GM12878 (cell line): ENCODE data around the gene TSPEAR. TPM values are rescaled to one million over a fixed set of nuclear protein-coding genes. Genes with fewer than 3 reads are reported as not detected.

Experiments
- ATAC-seq: fragments of 200-7000 bp; cut with Tn5 transposase; 3 replicates; pipeline ENCODE4 v1.9.1; 2020; ENCODE audit warnings: mild to moderate bottlenecking, moderate library complexity
- BruUV-seq: library from RNA; stranded (reverse); fragments of 400-500 nt; replicated peaks from 2 replicates; lab custom pipeline; 2021; lab: Mats Ljungman, UMichigan
- CTCF ChIA-PET: fragments of 300-600 bp; sonication (Branson Sonifier 250); formaldehyde crosslinking; extraction: SDS; loops from one replicate; lab custom pipeline; 2021; ENCODE audit warnings: inconsistent platforms; lab: Yijun Ruan, JAX
- POLR2A ChIA-PET: fragments of 350-600 bp; formaldehyde crosslinking; extraction: SDS; loops from one replicate; lab custom pipeline; 2021; ENCODE audit warnings: inconsistent platforms; lab: Charles Lee
- RAD21 ChIA-PET: fragments of 300-600 bp; sonication (Branson Sonifier 250); formaldehyde crosslinking; loops from one replicate; lab custom pipeline; 2023; ENCODE audit warnings: antibody characterized with exemption; ENCODE audit not compliant: unreplicated experiment; lab: Charles Lee
- SMC1A ChIA-PET: fragments of 300-600 bp; sonication (Branson Sonifier 250); formaldehyde crosslinking; loops from one replicate; lab custom pipeline; 2023; ENCODE audit not compliant: unreplicated experiment, uncharacterized antibody; lab: Charles Lee
- DNase-seq: peaks from one replicate; pipeline ENCODE4 v3.0.0-alpha.2; 2011; ENCODE audit warnings: low read depth, low spot score
- FAIRE-seq: peaks from 3 replicates; lab custom pipeline; 2011; peaks lifted over from hg19 to GRCh38; lab: Jason Lieb, UNC
- H2AFZ ChIP-seq: 2 replicates; pipeline ENCODE4 v1.6.0; 2011; ENCODE audit warnings: low read depth, low read length, control low read depth; ENCODE audit not compliant: control insufficient read depth
- H3K27ac ChIP-seq: 2 replicates; pipeline ENCODE4 v1.5.1; 2011; ENCODE audit warnings: control low read depth; ENCODE audit not compliant: control insufficient read depth, insufficient read depth
- H3K27me3 ChIP-seq, 2 experiments: replicated peaks in 1 of 2; 2 replicates each; pipeline versions ENCODE4 v1.6.0 to v1.6.1; 2011; ENCODE audit warnings: low read length in 1 of 2; ENCODE audit not compliant: control insufficient read depth in 2 of 2, insufficient read depth in 2 of 2
- H3K36me3 ChIP-seq, 2 experiments: 2 replicates each; pipeline ENCODE4 v1.5.1; 2011; ENCODE audit warnings: low read length in 1 of 2; ENCODE audit not compliant: control insufficient read depth in 2 of 2, insufficient read depth in 2 of 2
- H3K4me1 ChIP-seq: 2 replicates; pipeline ENCODE4 v1.6.1; 2011; ENCODE audit warnings: mild to moderate bottlenecking, low read length, moderate library complexity, mixed read lengths; ENCODE audit not compliant: control insufficient read depth, insufficient read depth
- H3K4me2 ChIP-seq: 2 replicates; pipeline ENCODE4 v1.6.0; 2011; ENCODE audit warnings: control low read depth; ENCODE audit not compliant: control insufficient read depth, insufficient read depth
- H3K4me3 ChIP-seq: fragments of 200-600 bp; sonication (generic); 2 replicates; pipeline ENCODE4 v1.5.1; 2016
- H3K79me2 ChIP-seq: 2 replicates; pipeline ENCODE4 v1.6.0; 2011; ENCODE audit warnings: low read length; ENCODE audit not compliant: control insufficient read depth, insufficient read depth
- H3K9ac ChIP-seq: 2 replicates; pipeline ENCODE4 v1.8.0; 2011; ENCODE audit warnings: low read length, control low read depth, mixed read lengths; ENCODE audit not compliant: control insufficient read depth, insufficient read depth
- H3K9me3 ChIP-seq: replicated peaks from 3 replicates; pipeline ENCODE4 v1.5.1; 2011; ENCODE audit warnings: mild to moderate bottlenecking, low read length; ENCODE audit not compliant: control insufficient read depth, insufficient read depth
- H4K20me1 ChIP-seq: 2 replicates; pipeline ENCODE4 v1.6.0; 2011; ENCODE audit not compliant: control insufficient read depth, insufficient read depth
- KLF5 ChIP-seq: fragments of 450-650 bp; IDR thresholded peaks from 2 replicates; pipeline ENCODE4 v1.6.1; 2014; ENCODE audit warnings: mild to moderate bottlenecking; ENCODE audit not compliant: partially characterized antibody
- MEF2A ChIP-seq: IDR thresholded peaks from 2 replicates; pipeline ENCODE4 v1.6.1; 2011; ENCODE audit warnings: low read depth, mild to moderate bottlenecking, low read length, moderate library complexity; ENCODE audit not compliant: insufficient read depth
- MEF2B ChIP-seq: fragments of 450-650 bp; IDR thresholded peaks from 2 replicates; pipeline ENCODE4 v1.6.1; 2018; ENCODE audit warnings: mild to moderate bottlenecking, moderate library complexity; ENCODE audit not compliant: partially characterized antibody, poor library complexity, severe bottlenecking
- MXI1 ChIP-seq: fragments of 150-350 bp; IDR thresholded peaks from 2 replicates; pipeline ENCODE4 v1.6.1; 2011; ENCODE audit warnings: low read depth, mild to moderate bottlenecking, inconsistent platforms, low read length, improper control_type of control experiment
- NBN ChIP-seq: fragments of 450-650 bp; IDR thresholded peaks from 2 replicates; pipeline ENCODE4 v1.6.1; 2016
- SMC3 ChIP-seq: IDR thresholded peaks from 2 replicates; pipeline ENCODE4 v1.6.1; 2011; ENCODE audit warnings: low read length, improper control_type of control experiment, borderline replicate concordance
- SREBF2 ChIP-seq: IDR thresholded peaks from 2 replicates; pipeline ENCODE4 v1.6.1; 2012; ENCODE audit warnings: mild to moderate bottlenecking, low read length
- SUZ12 ChIP-seq: fragments of 200-600 bp; sonication (generic); IDR thresholded peaks from one replicate; pipeline ENCODE4 v1.6.1; 2018; ENCODE audit warnings: antibody characterized with exemption, mild to moderate bottlenecking; ENCODE audit not compliant: unreplicated experiment
- YY1 ChIP-seq: IDR thresholded peaks from 2 replicates; pipeline ENCODE4 v1.6.1; 2011; ENCODE audit warnings: low read depth, mild to moderate bottlenecking, low read length
- ZBTB4 ChIP-seq: fragments of 450-650 bp; formaldehyde crosslinking; IDR thresholded peaks from 2 replicates; pipeline ENCODE4 v1.4.0; 2022; ENCODE audit warnings: mild to moderate bottlenecking, moderate library complexity
- ZNF592 ChIP-seq: fragments of 450-650 bp; IDR thresholded peaks from 2 replicates; pipeline ENCODE4 v1.6.1; 2017; ENCODE audit warnings: mild to moderate bottlenecking, moderate library complexity
- ZZZ3 ChIP-seq: IDR thresholded peaks from 2 replicates; pipeline ENCODE4 v1.6.1; 2011; ENCODE audit warnings: low read depth; ENCODE audit not compliant: control insufficient read depth, insufficient read length
- WGBS: methylation state at CpG from one replicate; pipeline ENCODE4 v1.1.6; 2016; ENCODE audit warnings: low lambda C conversion rate; ENCODE audit not compliant: insufficient replicate concordance, insufficient coverage; ENCODE audit errors: missing lambda C conversion rate; 5-methylcytosine and 5-hydroxymethylcytosine counted together
- in situ Hi-C: fragments of 300-500 bp; cut with MboI; formaldehyde crosslinking; loops from 9 replicates; pipeline ENCODE4 v1.14.3; 2018; ENCODE audit warnings: mixed read lengths
- intact Hi-C: fragments of 100-400 bp; cut with micrococcal nuclease; formaldehyde crosslinking; loops from one replicate; pipeline ENCODE4 v1.14.2; 2022; ENCODE audit not compliant: unreplicated experiment
- polyA plus RNA-seq, 11 experiments: library from polyadenylated mRNA; depleted of rRNA in 4 of 11; unstranded in 6 of 11; stranded (reverse) in 5 of 11; fragments of >200 nt; fragmentation: Nextera tagmentation in 4 of 11; fragmentation: Illumina TruSeq in 1 of 11; extraction: Ambion mirVana in 4 of 11; extraction: Trizol in 1 of 11; gene quantifications; 1 replicate in 1 of 11; 2 replicates in 10 of 11; pipeline versions ENCODE4 v1.2.1 to v1.2.3, GENCODE V29; 2011 to 2016; ENCODE audit warnings: inconsistent platforms in 2 of 11, missing spikeins in 2 of 11, low read depth in 1 of 11
- total RNA-seq, 4 experiments: library from RNA; depleted of rRNA in 3 of 4; stranded (reverse); fragments of >200 nt in 3 of 4; fragmentation: Illumina TruSeq in 1 of 4; extraction: Trizol in 1 of 4; gene quantifications; 2 replicates each; pipeline versions ENCODE4 v1.2.1 to v1.2.3, GENCODE V29; 2013 to 2021
- TF ChIP-seq, protein P1 (sequence below): IDR thresholded peaks from 2 replicates; pipeline ENCODE4 v1.6.1; 2012; ENCODE audit warnings: low read depth, low read length, improper control_type of control experiment
- TF ChIP-seq, protein P2 (sequence below): IDR thresholded peaks from 2 replicates; pipeline ENCODE4 v1.6.1; 2011; ENCODE audit warnings: mild to moderate bottlenecking, low read depth, low read length, moderate library complexity; ENCODE audit not compliant: insufficient replicate concordance

TSPEAR gene
- total and polyA plus RNA-seq, 10 of the 15 experiments (the other 5 are each of a cell fraction or from before 2014, with no cell fraction given) = not detected

DNA sequence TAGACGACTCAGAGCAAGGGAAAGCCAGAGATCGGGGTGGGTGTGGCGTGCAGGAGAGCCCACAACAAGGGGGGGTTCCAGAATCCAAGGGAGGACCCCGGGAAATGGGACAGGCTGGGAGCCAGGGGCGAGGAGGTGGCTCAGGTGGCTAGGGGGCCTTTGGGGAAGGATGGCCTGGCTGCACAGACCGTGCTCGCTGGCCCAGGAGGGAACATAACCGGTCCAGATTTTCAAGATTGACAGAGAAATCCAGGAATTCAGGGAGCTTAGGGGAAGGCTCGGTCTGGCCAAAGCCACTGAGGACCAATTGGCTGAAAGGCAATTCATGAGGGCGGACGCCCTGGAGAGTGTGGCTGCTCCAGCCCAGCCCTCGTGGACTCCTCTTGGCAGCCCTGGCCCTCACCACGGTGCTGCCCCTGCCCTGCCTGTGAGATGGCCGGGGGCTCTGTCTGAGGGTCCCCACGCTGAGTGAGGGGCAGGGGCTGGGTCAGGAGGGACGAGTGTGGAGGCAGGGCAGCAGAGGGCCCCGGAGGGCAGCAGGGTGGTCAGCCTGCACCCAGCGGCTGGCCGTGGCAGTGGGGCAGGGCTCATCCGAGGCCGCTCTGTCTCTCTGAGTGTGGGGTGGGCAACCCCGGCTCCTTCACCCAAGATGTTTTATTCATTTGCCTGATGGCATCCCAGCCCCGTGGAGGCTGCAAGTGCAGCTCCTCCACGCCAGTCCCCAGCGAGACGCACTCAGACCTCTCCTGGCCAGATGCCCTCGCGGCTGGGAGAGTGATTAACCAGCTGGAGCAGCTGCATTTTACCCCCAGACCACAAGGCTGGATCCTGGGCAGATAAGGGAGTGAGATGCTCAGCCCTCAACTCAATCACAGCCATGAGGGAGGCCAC, 261.7 kb downstream of the TSPEAR start:
- Histone ChIP-seq H3K9me3 (no peaks in the 10 kb centered on the region; the same call in 2 of the 3 replicates), H3K4me2 (no peak overlapping the region), H3K79me2 (no peaks in the 10 kb centered on the region), H3K9ac (no peak overlapping the region), H3K27ac (no peak overlapping the region), H3K36me3 (no peaks in the 10 kb centered on the region), H2AFZ (no peak overlapping the region), H3K4me1 (no peaks in the 10 kb centered on the region), H4K20me1 (no peaks in the 10 kb centered on the region), H3K27me3 (no peaks in the 10 kb centered on the region; a peak in 1 of 4 replicates), H3K4me3 (no peak overlapping the region)
- in situ Hi-C loops = loop anchor here (5.0 kb wide), 1 partner anchor 72 kb away; no protein-coding TSS in a partner anchor
- FAIRE-seq (no peak), ATAC-seq (no peak), DNase-seq (no peak)
- WGBS = 29% methylated on average over 28 of the region's 28 CpGs
- BruUV-seq = no TSS peak
- ChIA-PET SMC1A (no interaction called here), CTCF (no interaction called here), RAD21 (no interaction called here), POLR2A (no interaction called here)
- intact Hi-C loops = no loop called here
- TF ChIP-seq YY1 (no peak), NBN (no peak), MXI1 (no peak), ZNF592 (no peak), SUZ12 (no peak), KLF5 (no peak), ZZZ3 (no peak), ZBTB4 (CRISPR knock-in tag) (no peak), MEF2A (no peak), SMC3 (no peak), SREBF2 (no peak), MEF2B (no peak)
- TF ChIP-seq, protein P1, sequence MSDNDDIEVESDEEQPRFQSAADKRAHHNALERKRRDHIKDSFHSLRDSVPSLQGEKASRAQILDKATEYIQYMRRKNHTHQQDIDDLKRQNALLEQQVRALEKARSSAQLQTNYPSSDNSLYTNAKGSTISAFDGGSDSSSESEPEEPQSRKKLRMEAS = no peak
- TF ChIP-seq, protein P2, sequence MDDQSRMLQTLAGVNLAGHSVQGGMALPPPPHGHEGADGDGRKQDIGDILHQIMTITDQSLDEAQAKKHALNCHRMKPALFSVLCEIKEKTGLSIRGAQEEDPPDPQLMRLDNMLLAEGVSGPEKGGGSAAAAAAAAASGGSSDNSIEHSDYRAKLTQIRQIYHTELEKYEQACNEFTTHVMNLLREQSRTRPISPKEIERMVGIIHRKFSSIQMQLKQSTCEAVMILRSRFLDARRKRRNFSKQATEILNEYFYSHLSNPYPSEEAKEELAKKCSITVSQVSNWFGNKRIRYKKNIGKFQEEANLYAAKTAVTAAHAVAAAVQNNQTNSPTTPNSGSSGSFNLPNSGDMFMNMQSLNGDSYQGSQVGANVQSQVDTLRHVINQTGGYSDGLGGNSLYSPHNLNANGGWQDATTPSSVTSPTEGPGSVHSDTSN = no peak
